Effector CD4-positive, alpha-beta T cell (primary cell): Measurements from ENCODE around the gene ZNF385C.
"Not testable (repeated sequence)": the region's sequence is repeated elsewhere in the genome, so short reads cannot be mapped to it uniquely, and the experiment has no call there.

Source experiments
- DNase-seq: peaks from one replicate; pipeline ENCODE4 v3.0.0-alpha.2; 2020

Gene ZNF385C

DNA sequence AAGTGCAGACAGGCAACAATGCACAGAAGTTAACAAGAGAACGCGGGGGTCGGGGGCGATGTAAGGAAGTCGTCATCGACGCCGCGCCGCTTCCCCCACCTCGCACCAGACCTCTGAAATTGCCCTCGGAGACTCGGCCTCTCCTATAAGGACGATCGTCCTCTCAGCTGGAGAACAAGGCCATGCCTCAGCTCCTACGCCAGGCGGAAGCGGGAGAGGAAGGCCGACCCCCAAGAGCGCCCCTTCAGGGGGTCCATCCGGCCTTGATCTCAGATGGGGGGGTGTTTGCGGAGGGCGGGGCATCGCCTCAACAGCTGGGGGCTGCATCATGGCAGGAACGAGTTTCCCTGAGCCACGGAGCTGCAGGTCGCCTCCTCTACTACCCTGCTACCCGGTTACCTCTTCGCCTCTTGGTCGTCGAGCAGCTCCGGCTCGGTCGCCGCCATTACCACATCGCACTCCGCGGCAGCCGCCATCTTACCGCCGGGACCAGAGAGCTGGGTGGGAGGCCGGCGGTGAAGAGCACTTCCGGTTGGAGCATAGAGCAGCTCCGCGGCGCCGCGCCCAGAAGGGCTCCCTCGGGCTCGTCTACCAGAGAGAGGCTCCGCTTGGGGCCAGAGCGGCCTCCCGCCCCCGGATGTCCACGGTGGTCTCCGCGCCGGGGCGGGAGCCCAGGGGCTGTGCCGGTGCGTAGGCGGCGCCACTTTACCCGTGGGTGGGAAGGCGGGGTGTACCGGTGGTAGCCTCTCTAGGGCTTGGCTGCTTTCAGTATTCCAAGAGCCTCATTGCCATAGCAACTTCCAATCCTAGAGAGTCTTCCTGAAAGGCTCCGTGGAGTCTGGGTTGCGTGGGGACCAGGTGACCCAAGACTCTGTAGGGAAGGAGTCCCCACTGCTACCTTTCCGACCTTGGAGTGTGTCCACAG, 81.1 kb downstream of the ZNF385C start, which contains the start of gene DNAJC7:
Gene DNAJC7 (minus strand): TSS at position 499 of the 925 bp plus-strand sequence. CDS start 23 bp downstream, at position 476.
- DNase-seq: peak; percentile 81

GRCh38 chr17:42016411-42016831, 81.9 kb downstream of the ZNF385C start:
- DNase-seq: no peak

DNA sequence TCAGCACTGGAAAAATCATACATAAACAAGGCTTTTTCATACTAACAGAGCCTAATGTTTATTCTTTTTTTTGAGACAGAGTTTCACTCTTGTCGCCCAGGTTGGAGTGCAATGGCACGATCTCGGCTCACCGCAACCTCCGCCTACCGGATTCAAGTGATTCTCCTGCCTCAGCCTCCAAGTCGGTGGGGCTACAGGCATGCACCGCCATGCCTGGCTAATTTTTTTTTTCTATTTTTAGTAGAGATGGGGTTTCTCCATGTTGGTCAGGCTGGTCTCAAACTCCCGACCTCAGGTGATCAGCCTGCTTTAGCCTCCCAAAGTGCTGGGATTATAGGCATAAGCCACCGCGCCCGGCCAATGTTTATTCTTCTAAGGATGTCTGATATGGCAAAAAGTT, 84.5 kb downstream of the ZNF385C start:
- DNase-seq: not testable (repeated sequence)

DNA sequence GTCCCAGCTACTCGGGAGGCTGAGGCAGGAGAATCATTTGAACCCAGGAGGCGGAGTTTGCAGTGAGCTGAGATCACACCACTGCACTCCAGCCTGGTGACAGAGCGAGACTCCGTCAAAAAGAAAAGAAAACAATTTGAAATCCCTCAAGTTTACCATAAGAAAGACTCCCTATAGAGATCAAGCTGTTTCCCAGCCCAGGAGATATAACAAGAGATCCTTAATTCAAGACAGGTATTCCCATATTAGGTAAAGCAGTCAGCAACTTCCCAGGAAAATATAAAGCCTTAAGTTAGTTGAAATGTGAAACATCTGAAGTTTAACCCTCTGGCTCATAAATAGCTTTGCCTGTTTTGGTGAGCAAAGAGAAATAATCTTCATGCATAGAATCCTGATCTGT, 85.9 kb downstream of the ZNF385C start:
- not testable (repeated sequence) for DNase-seq

DNA sequence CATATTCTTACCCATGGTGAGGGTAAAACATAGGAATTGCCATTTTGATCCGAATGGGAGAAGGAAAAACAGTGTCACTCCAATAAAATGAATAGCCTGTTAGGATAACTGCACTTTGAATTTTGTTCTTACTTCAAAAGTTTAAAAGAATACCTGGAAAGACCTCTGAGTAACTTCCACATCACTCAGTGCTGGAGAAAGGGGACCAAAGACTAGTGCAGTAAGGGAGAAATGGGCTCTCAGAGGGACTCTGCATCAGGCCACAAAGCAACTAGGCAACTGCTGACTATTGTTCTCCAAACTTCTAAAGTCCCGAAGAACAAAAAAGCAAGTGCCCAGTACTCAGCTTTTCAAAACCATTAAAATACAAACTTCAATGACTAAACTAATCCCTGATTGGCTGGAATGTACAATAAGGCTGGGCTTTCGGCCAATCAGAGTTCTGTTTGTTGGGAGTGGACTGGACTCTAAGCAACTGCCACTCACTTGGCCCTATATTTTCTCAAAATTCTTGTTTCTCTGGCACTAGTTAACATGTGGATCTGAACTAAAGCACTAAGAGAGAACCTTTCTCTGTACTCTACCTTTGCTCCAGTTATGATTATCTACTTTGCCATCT, 87.3 kb downstream of the ZNF385C start:
- DNase-seq: no peak

DNA sequence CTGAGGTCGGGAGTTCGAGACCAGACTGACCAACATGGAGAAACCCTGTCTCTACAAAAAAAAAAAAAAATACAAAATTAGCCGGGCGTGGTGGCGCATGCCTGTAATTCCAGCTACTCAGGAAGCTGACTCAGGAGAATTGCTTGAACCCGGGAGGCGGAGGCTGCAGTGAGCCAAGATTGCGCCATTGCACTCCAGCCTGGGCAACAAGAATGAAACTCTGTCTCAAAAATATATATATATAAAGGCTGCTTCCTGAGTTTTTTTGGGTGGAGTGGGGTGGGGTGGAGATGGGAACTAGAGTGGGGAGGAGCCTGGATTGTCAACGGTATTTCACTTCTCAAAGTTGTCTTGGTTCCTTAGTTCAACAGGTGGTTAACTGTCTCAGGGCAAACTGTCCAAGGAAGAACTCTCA, 88.0 kb downstream of the ZNF385C start:
- DNase-seq: not testable (repeated sequence)

DNA sequence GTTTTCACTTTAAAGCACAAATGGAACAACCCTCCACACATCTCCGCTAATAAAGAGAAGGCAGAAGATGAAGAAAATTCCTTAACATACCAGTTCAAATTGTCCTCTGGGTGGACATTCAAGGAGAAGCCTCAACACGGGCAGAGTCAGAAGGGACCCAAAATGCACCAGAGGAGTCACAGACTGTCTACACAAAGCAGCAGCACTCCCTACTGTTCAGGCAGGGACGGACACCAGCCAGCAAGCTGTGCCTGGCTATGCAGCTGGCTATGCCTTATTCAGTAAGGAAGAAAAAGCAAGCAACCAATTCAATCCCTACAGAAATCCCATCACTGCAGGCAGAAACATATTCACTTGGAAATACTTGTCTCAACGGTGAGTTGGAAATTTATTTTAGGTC, 89.1 kb downstream of the ZNF385C start:
- no peak for DNase-seq

DNA sequence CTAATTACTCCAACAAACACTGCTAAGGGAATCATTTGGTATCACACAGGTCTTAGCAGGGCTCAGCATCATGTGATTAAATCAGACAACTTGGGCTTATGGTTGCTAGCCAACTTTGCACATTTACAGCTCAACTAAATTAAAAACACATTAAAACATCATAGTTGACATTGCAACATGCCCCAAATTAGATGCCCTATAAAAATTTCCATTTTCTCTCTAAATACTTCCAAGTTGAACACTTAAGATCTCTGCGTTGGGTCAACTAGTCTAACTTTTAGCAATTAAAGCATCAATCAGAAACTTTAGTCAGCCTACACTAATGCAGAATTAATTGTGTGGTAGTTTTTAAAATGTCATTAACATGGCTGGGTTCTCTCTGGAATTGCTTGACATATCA, 93.1 kb downstream of the ZNF385C start:
- no peak for DNase-seq

DNA sequence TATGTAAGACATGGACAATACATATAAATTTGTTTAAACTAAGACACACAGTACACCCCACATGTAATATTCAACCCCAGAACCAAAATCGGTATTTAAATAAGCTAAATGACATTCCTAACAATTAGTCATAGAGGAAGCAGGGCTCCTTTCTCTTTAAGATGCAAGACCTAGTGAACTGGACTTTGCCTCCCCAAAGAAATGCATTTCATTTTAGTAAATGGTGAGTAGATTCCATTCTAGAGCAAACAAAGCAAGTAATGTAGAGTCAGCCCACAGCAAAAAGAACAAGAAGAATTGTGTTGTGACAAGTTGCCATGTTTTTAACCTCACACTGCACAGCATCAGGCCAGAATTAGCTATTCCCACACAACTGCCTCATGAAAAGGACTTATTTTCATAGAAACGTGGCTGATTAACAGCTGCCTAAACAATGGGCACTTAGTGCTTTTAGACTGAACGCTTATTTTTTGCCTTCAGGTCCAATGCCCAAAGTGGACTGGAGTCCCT, 95.4 kb downstream of the ZNF385C start:
- DNase-seq: no peak

- DNase-seq: no peak
Observed at GRCh38 chr17:42002175-42002791, 96.0 kb downstream of the ZNF385C start.

DNA sequence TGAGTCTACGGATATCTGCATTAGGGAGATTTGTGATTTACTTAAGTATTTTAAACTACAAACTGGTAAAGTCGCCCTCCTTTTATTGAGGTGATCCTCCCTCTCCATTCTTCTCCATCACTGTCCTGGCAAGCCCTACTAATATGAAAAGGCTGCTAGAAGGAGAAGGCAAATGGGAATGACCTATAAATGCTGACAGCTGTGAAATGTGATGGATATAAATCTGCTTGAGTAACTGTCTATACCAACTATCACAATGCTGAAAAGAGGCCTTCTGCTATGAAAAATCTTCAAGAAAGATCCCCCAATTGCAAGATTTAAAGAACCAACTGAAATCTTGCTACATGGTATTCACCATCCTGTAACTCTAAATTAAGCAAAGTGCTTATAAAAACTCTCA, 96.5 kb downstream of the ZNF385C start:
- no peak for DNase-seq

DNA sequence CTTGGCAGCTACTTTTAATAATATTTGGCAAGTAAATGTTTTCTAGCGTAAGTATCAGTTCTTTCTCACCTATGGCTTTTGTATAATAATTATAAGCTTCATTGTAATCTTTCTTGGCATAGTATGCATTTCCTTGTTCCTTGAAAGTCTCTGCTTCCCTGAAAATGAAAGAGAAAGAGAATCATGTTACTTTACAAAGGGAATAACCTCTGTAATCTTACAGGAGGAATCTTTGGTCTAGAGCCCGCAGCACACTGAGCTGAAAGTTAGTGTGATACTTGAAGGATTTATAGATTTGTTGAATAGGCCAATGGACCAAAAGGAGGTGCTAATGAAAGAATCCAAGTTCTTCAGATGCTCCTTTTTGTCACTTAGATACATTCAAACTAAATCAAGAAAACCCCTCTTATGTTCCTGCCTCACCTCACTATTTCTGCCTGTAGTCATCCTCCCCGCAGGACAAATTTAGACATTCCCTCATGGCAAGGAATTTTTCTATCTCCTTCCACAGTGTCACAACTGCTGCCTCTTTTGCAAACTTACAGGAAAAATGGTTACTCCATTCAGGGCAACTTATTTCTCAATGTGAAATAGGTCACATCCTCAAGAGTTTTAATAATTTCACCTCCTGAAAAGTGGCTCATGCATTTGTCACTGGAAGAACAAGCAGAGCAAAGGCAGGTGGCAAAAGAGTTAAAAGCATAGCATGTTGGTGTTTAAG, 97.7 kb downstream of the ZNF385C start:
- DNase-seq: no peak

DNA sequence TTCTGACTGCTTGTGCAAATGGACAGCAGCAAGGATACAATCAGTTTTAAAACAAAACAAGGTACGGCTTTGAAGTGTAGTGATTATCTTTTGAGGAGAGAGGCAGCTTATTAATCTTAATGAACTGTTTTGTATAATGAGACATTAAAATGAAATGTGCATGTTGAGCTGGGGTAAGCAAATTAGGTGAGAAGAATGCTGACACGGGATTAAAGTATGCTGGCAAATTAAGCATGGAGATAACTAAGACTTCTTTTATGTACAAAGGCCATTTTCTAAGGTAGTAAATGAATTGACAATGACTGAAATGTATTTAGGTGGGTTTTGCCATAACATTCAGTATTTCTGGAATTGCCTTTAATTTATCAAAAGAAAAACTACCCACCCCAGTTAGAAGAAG, 99.8 kb downstream of the ZNF385C start:
- DNase-seq: no peak

DNA sequence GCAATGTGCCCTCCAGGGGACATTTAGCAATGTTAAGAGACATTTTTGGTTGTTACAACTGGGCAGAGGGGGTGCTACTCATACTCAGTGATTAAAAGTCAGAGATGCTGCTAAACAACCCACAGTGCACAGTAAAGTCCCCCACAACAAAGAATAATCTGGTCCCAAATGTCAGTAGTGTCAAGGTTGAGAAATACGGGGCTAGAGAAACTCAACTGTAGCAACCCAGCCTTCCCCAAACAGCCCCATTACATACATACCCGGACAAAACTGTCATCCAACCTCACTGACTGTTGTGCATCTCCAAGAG, 101.5 kb downstream of the ZNF385C start:
- DNase-seq: no peak

GRCh38 chr17:41992576-41992975, 105.7 kb downstream of the ZNF385C start:
- DNase-seq: no peak

- no peak for DNase-seq
Observed at GRCh38 chr17:41989702-41990419, 108.4 kb downstream of the ZNF385C start.

GRCh38 chr17:41988418-41988817, 109.9 kb downstream of the ZNF385C start:
- DNase-seq: no peak

DNA sequence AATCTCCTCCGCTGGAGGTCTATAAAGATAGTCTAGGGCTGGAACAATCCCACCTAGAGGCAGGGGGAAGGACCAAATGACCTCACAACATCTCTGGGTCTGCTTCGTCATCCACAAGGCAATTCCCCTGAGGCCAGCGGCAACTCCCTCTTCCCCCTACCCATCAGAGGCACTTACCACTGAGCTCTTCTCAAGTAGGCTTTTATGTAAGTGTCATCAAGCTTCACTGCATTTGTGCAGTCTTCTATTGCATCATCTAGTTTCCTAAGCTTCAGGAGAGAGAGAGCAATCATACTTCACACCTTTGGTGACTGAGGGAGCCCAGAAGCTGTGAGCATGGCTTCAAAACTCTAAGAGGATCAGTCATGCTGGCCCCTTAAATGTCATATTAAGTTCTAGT, 110.6 kb downstream of the ZNF385C start:
- DNase-seq: no peak

DNA sequence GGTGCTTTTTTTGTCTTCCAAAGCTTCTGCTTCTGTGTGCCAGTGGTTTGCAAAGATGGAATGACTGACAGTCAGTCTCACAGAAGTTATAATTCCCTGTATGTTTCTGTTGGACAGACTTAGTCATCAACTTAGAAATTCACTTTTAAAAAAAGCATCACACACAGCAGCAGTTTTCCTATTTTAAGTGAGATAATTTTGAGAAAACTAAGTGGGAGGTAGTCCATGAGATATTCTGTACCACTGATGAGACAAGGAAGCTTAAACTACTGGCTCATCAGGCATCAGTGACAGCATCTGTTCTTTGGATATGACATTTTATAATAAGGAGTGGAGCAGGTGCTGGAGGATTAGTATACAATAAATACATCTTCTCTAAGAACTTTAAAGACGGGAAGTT, 111.6 kb downstream of the ZNF385C start:
- no peak for DNase-seq

GRCh38 chr17:41985919-41986318, 112.4 kb downstream of the ZNF385C start:
- no peak for DNase-seq

- no peak for DNase-seq
Observed at GRCh38 chr17:41984454-41984853, 113.8 kb downstream of the ZNF385C start.
